Measurements from ENCODE around the gene CCR5.

DNA sequence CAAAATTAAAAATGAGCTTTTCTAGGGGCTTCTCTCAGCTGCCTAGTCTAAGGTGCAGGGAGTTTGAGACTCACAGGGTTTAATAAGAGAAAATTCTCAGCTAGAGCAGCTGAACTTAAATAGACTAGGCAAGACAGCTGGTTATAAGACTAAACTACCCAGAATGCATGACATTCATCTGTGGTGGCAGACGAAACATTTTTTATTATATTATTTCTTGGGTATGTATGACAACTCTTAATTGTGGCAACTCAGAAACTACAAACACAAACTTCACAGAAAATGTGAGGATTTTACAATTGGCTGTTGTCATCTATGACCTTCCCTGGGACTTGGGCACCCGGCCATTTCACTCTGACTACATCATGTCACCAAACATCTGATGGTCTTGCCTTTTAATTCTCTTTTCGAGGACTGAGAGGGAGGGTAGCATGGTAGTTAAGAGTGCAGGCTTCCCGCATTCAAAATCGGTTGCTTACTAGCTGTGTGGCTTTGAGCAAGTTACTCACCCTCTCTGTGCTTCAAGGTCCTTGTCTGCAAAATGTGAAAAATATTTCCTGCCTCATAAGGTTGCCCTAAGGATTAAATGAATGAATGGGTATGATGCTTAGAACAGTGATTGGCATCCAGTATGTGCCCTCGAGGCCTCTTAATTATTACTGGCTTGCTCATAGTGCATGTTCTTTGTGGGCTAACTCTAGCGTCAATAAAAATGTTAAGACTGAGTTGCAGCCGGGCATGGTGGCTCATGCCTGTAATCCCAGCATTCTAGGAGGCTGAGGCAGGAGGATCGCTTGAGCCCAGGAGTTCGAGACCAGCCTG is 984 bp downstream of the CCR5 start:
- TF ChIP-seq, protein P1, sequence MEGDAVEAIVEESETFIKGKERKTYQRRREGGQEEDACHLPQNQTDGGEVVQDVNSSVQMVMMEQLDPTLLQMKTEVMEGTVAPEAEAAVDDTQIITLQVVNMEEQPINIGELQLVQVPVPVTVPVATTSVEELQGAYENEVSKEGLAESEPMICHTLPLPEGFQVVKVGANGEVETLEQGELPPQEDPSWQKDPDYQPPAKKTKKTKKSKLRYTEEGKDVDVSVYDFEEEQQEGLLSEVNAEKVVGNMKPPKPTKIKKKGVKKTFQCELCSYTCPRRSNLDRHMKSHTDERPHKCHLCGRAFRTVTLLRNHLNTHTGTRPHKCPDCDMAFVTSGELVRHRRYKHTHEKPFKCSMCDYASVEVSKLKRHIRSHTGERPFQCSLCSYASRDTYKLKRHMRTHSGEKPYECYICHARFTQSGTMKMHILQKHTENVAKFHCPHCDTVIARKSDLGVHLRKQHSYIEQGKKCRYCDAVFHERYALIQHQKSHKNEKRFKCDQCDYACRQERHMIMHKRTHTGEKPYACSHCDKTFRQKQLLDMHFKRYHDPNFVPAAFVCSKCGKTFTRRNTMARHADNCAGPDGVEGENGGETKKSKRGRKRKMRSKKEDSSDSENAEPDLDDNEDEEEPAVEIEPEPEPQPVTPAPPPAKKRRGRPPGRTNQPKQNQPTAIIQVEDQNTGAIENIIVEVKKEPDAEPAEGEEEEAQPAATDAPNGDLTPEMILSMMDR (IDR thresholded peaks at IDR 0.05) = no peak
- TF ChIP-seq POLR2A (IDR thresholded peaks at IDR 0.05) = no peak

Measured in breast epithelium (tissue), 3 donors.